Ectodermal cell (in vitro differentiated cells): ENCODE data around the gene STK32C.

Source experiments
- H3K27ac ChIP-seq: 2 replicates; pipeline ENCODE4 v1.7.0; 2013; ENCODE audit warnings: mild to moderate bottlenecking, low read depth, low read length; ENCODE audit not compliant: insufficient read depth, poor library complexity, severe bottlenecking
- H3K27me3 ChIP-seq: 2 replicates; pipeline ENCODE4 v1.7.0; 2013; ENCODE audit warnings: mild to moderate bottlenecking, low read length; ENCODE audit not compliant: insufficient read depth, control insufficient read depth, poor library complexity, severe bottlenecking
- H3K36me3 ChIP-seq: one replicate; pipeline ENCODE4 v1.7.0; 2013; ENCODE audit warnings: low read length; ENCODE audit not compliant: control insufficient read depth, insufficient read depth
- H3K4me1 ChIP-seq: one replicate; pipeline ENCODE4 v1.7.0; 2013; ENCODE audit warnings: low read length; ENCODE audit not compliant: control insufficient read depth, insufficient read depth
- H3K4me3 ChIP-seq: 2 replicates; pipeline ENCODE4 v1.7.0; 2013; ENCODE audit warnings: low read depth, low read length, control low read depth; ENCODE audit not compliant: insufficient read depth
- H3K9me3 ChIP-seq: 2 replicates; pipeline ENCODE4 v1.7.0; 2013; ENCODE audit warnings: mild to moderate bottlenecking, low read length, moderate library complexity; ENCODE audit not compliant: control insufficient read depth
- WGBS, 2 experiments: methylation state at CpG; one replicate each; pipeline ENCODE4 v1.1.7; 2013; ENCODE audit warnings: missing lambda C conversion rate in 2 of 2; 5-methylcytosine and 5-hydroxymethylcytosine counted together

The STK32C gene

GRCh38 chr10:132281915-132282666 lies 25.7 kb downstream of the STK32C start:
- no peak overlapping the region for H3K27ac ChIP-seq
- H3K27me3 ChIP-seq: no peaks in the 10 kb centered on the region
- 66 to 69% methylated on average over 34 of the region's 34 CpGs for WGBS, 2 experiments

GRCh38 chr10:132280646-132281074 lies 27.1 kb downstream of the STK32C start:
- no peak overlapping the region for H3K4me3 ChIP-seq
- no peaks in the 10 kb centered on the region for H3K27me3 ChIP-seq
- no peak overlapping the region for H3K27ac ChIP-seq
- H3K4me1 ChIP-seq: peaks cover 12% of the 10 kb centered on the region
- 94 to 95% methylated on average over 20 of the region's 20 CpGs for WGBS, 2 experiments
- no peaks in the 10 kb centered on the region for H3K36me3 ChIP-seq
- H3K9me3 ChIP-seq: no peaks in the 10 kb centered on the region

More at GRCh38 chr10:132281915-132282666, 25.7 kb downstream of the STK32C start:
- no peaks in the 10 kb centered on the region for H3K36me3 ChIP-seq
- H3K9me3 ChIP-seq: no peaks in the 10 kb centered on the region
- H3K4me1 ChIP-seq: peaks cover 12% of the 10 kb centered on the region
- no peak overlapping the region for H3K4me3 ChIP-seq

GRCh38 chr10:132279873-132280645 lies 27.7 kb downstream of the STK32C start:
- peaks cover 12% of the 10 kb centered on the region for H3K4me1 ChIP-seq
- H3K4me3 ChIP-seq: no peak overlapping the region
- H3K36me3 ChIP-seq: no peaks in the 10 kb centered on the region
- no peaks in the 10 kb centered on the region for H3K9me3 ChIP-seq
- no peaks in the 10 kb centered on the region for H3K27me3 ChIP-seq
- no peak overlapping the region for H3K27ac ChIP-seq
- WGBS, 2 experiments: 92 to 93% methylated on average over 43 of the region's 43 CpGs

- Histone ChIP-seq H3K4me1 (peaks cover 16% of the 10 kb centered on the region), H3K27me3 (no peaks in the 10 kb centered on the region), H3K36me3 (no peaks in the 10 kb centered on the region), H3K9me3 (no peaks in the 10 kb centered on the region), H3K27ac (no peak overlapping the region), H3K4me3 (no peak overlapping the region)
- WGBS, 2 experiments: 81 to 84% methylated on average over 9 of the region's 9 CpGs
These were observed 30.4 kb downstream of the STK32C start for GRCh38 chr10:132277311-132277741.

- Histone ChIP-seq H3K27me3 (no peaks in the 10 kb centered on the region), H3K27ac (no peak overlapping the region), H3K36me3 (no peaks in the 10 kb centered on the region), H3K4me1 (peaks cover 10% of the 10 kb centered on the region), H3K9me3 (no peaks in the 10 kb centered on the region), H3K4me3 (no peak overlapping the region)
- 85 to 88% methylated on average over 7 of the region's 7 CpGs for WGBS, 2 experiments
These were observed 31.0 kb downstream of the STK32C start for GRCh38 chr10:132276706-132277105.

- peaks cover 5% of the 10 kb centered on the region for H3K4me1 ChIP-seq
- no peak overlapping the region for H3K27ac ChIP-seq
- H3K27me3 ChIP-seq: no peaks in the 10 kb centered on the region
- no peaks in the 10 kb centered on the region for H3K36me3 ChIP-seq
- WGBS, 2 experiments: 89 to 91% methylated on average over 13 of the region's 13 CpGs
- H3K9me3 ChIP-seq: no peaks in the 10 kb centered on the region
- H3K4me3 ChIP-seq: no peak overlapping the region
These were observed 31.5 kb downstream of the STK32C start for GRCh38 chr10:132276179-132276675.

- no peaks in the 10 kb centered on the region for H3K27me3 ChIP-seq
- WGBS, 2 experiments: 93% methylated on average over 26 of the region's 26 CpGs
- H3K4me3 ChIP-seq: no peak overlapping the region
- no peak overlapping the region for H3K27ac ChIP-seq
- H3K4me1 ChIP-seq: peaks cover 5% of the 10 kb centered on the region
- H3K9me3 ChIP-seq: no peaks in the 10 kb centered on the region
- no peaks in the 10 kb centered on the region for H3K36me3 ChIP-seq
These were observed 32.1 kb downstream of the STK32C start for GRCh38 chr10:132275426-132276178.

GRCh38 chr10:132274986-132275385 lies 32.8 kb downstream of the STK32C start:
- Histone ChIP-seq H3K4me3 (no peak overlapping the region), H3K4me1 (peaks cover 5% of the 10 kb centered on the region), H3K27me3 (no peaks in the 10 kb centered on the region), H3K36me3 (no peaks in the 10 kb centered on the region), H3K27ac (no peak overlapping the region), H3K9me3 (no peaks in the 10 kb centered on the region)
- WGBS, 2 experiments: 88 to 92% methylated on average over 9 of the region's 9 CpGs

- no peak overlapping the region for H3K27ac ChIP-seq
- WGBS, 2 experiments: 92 to 94% methylated on average over 19 of the region's 19 CpGs
- no peaks in the 10 kb centered on the region for H3K27me3 ChIP-seq
- peaks cover 5% of the 10 kb centered on the region for H3K4me1 ChIP-seq
- no peak overlapping the region for H3K4me3 ChIP-seq
- H3K36me3 ChIP-seq: no peaks in the 10 kb centered on the region
- no peaks in the 10 kb centered on the region for H3K9me3 ChIP-seq
These were observed 33.2 kb downstream of the STK32C start for GRCh38 chr10:132274581-132274980.
